Endodermal cell (in vitro differentiated cells): Measurements from ENCODE around the gene BBIP1. TPM values are rescaled to one million over a fixed set of nuclear protein-coding genes. Genes with fewer than 3 reads are reported as not detected.

Experiments
- DNase-seq: peaks from one replicate; pipeline ENCODE4 v3.0.0-alpha.2; 2017
- H3K27ac ChIP-seq: 2 replicates; pipeline ENCODE4 v1.5.1; 2013; ENCODE audit warnings: mild to moderate bottlenecking, low read depth, low read length, moderate library complexity
- H3K27me3 ChIP-seq: 2 replicates; pipeline ENCODE4 v1.6.1; 2013; ENCODE audit warnings: mild to moderate bottlenecking, low read length, moderate library complexity; ENCODE audit not compliant: insufficient read depth, control insufficient read depth, poor library complexity, severe bottlenecking
- H3K36me3 ChIP-seq: 2 replicates; pipeline ENCODE4 v1.7.0; 2013; ENCODE audit warnings: mild to moderate bottlenecking, low read length, moderate library complexity; ENCODE audit not compliant: control insufficient read depth, insufficient read depth
- H3K4me1 ChIP-seq: one replicate; pipeline ENCODE4 v1.7.0; 2013; ENCODE audit warnings: low read length; ENCODE audit not compliant: control insufficient read depth, insufficient read depth
- H3K4me3 ChIP-seq: 2 replicates; pipeline ENCODE4 v1.5.1; 2013; ENCODE audit warnings: mild to moderate bottlenecking, low read length, moderate library complexity
- H3K9ac ChIP-seq: 2 replicates; pipeline ENCODE4 v1.6.1; 2013; ENCODE audit warnings: mild to moderate bottlenecking, low read length, moderate library complexity; ENCODE audit not compliant: poor library complexity, severe bottlenecking; ENCODE audit errors: extremely low read depth
- H3K9me3 ChIP-seq: 2 replicates; pipeline ENCODE4 v1.6.1; 2013; ENCODE audit warnings: mild to moderate bottlenecking, low read length, moderate library complexity; ENCODE audit not compliant: control insufficient read depth
- H3K27ac Mint-ChIP-seq: 2 replicates; pipeline ENCODE4 v1.8.0; 2020; ENCODE audit warnings: mixed read lengths
- H3K27me3 Mint-ChIP-seq: 2 replicates; pipeline ENCODE4 v1.8.0; 2021; ENCODE audit warnings: mild to moderate bottlenecking, mixed read lengths; ENCODE audit not compliant: insufficient read depth
- H3K36me3 Mint-ChIP-seq: 2 replicates; pipeline ENCODE4 v1.8.0; 2020; ENCODE audit warnings: low read depth, mixed read lengths
- H3K4me1 Mint-ChIP-seq: 2 replicates; pipeline ENCODE4 v1.8.0; 2020; ENCODE audit warnings: mixed read lengths
- H3K4me3 Mint-ChIP-seq: 2 replicates; pipeline ENCODE4 v1.8.0; 2020; ENCODE audit warnings: mild to moderate bottlenecking, moderate library complexity, mixed read lengths
- H3K9me3 Mint-ChIP-seq: 2 replicates; pipeline ENCODE4 v1.8.0; 2020; ENCODE audit warnings: mild to moderate bottlenecking, mixed read lengths
- CTCF ChIP-seq: fragments of 200-600 bp; sonication (generic); conservative IDR thresholded peaks from 2 replicates; pipeline ENCODE4 v1.5.0; 2021; ENCODE audit warnings: antibody characterized with exemption, mild to moderate bottlenecking
- WGBS, 2 experiments: methylation state at CpG; one replicate each; pipeline versions ENCODE4 v1.1.5 to v1.1.7; 2013; ENCODE audit warnings: missing lambda C conversion rate in 2 of 2, mixed read lengths in 1 of 2; ENCODE audit not compliant: insufficient coverage in 1 of 2, insufficient read length in 1 of 2; 5-methylcytosine and 5-hydroxymethylcytosine counted together
- total RNA-seq, 2 donors: library from RNA; stranded (reverse); fragmentation: NEBNext Ultra II Directional in 1 of 2; extraction: Animal tissue kit (Norgen Biotek cat#: 25700) in 1 of 2; gene quantifications; 2 replicates in 1 of 2; 3 replicates in 1 of 2; pipeline ENCODE4 v1.2.1, GENCODE V29; 2021

BBIP1 gene
- total RNA-seq, 2 donors from 2014 or later = 27.6 to 32.8 TPM

GRCh38 chr10:110861476-110861875, 57.5 kb downstream of the BBIP1 start:
- no peak overlapping the region for H3K4me3 Mint-ChIP-seq
- peaks cover 42% of the 10 kb centered on the region for H3K4me1 Mint-ChIP-seq
- no peaks in the 10 kb centered on the region for H3K36me3 Mint-ChIP-seq
- DNase-seq = no peak
- peaks cover 13% of the 10 kb centered on the region for H3K4me1 ChIP-seq
- no peak overlapping the region for H3K4me3 ChIP-seq
- no peaks in the 10 kb centered on the region for H3K27me3 ChIP-seq
- no peak overlapping the region for H3K9ac ChIP-seq
- peaks cover 1% of the 10 kb centered on the region for H3K9me3 Mint-ChIP-seq
- H3K27me3 Mint-ChIP-seq = no peaks in the 10 kb centered on the region
- no peak for TF ChIP-seq CTCF
- no peak overlapping the region for H3K27ac ChIP-seq
- no peak overlapping the region for H3K27ac Mint-ChIP-seq
- H3K36me3 ChIP-seq = no peaks in the 10 kb centered on the region
- 89% methylated on average over 1 of the region's 2 CpGs; no CpG with 5 or more reads in 1 of the 2 experiments for WGBS, 2 experiments
- H3K9me3 ChIP-seq = no peaks in the 10 kb centered on the region

DNA sequence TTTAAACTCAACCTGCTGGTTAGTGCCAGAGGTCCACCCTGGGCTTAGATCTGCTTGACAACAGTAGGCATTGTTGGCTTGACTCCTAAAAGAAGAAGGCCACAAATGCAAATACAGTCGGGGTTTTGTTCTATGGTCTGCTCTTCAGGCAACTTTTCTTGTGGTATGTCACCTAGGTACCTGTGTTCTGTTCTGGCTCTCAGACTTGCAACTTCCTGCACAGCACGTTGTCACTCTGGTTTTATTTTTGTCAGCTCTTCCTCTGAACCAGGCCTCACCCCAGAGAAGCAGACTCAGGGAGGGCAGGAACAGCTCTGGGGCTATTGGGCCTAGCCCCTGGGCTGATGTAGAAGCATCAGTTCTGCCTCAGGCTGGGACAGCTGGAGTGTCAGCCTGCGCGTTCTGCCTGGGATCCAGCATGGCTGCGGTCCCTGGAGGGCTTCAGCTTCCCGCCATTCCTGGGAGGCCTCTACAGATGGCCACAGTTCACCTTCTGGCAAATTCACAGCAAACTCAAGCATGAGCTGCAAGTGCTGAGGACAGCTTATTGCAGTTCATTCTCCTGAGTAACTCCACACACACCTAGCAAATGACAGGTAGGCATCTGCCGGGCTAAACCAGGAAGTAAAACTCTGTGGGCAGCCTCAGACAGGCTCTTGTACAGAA, 58.3 kb downstream of the BBIP1 start:
- Histone ChIP-seq H3K27ac (no peak overlapping the region), H3K27me3 (no peaks in the 10 kb centered on the region), H3K9me3 (peaks cover 4% of the 10 kb centered on the region), H3K4me3 (no peak overlapping the region), H3K36me3 (no peaks in the 10 kb centered on the region), H3K4me1 (peaks cover 12% of the 10 kb centered on the region), H3K9ac (no peak overlapping the region)
- Mint-ChIP-seq H3K4me1 (peaks cover 42% of the 10 kb centered on the region), H3K9me3 (peaks cover 6% of the 10 kb centered on the region), H3K4me3 (no peak overlapping the region), H3K27me3 (peaks cover 2% of the 10 kb centered on the region), H3K27ac (no peak overlapping the region), H3K36me3 (no peaks in the 10 kb centered on the region)
- TF ChIP-seq CTCF = no peak
- DNase-seq = peak; percentile 40
- 94% methylated on average over 6 to 7 of the region's 7 CpGs for WGBS, 2 experiments

GRCh38 chr10:110859973-110860376, 59.0 kb downstream of the BBIP1 start:
- peak; percentile 22 for DNase-seq
- Mint-ChIP-seq H3K4me3 (no peak overlapping the region), H3K9me3 (peaks cover 12% of the 10 kb centered on the region), H3K4me1 (peaks cover 36% of the 10 kb centered on the region), H3K27me3 (peaks cover 8% of the 10 kb centered on the region), H3K36me3 (no peaks in the 10 kb centered on the region), H3K27ac (no peak overlapping the region)
- 67 to 76% methylated on average over 1 of the region's 1 CpG for WGBS, 2 experiments
- peaks cover 12% of the 10 kb centered on the region for H3K4me1 ChIP-seq
- peaks cover 11% of the 10 kb centered on the region for H3K9me3 ChIP-seq
- TF ChIP-seq CTCF = no peak
- no peaks in the 10 kb centered on the region for H3K36me3 ChIP-seq
- no peak overlapping the region for H3K4me3 ChIP-seq
- no peaks in the 10 kb centered on the region for H3K27me3 ChIP-seq
- no peak overlapping the region for H3K27ac ChIP-seq
- no peak overlapping the region for H3K9ac ChIP-seq
